Neural cell (in vitro differentiated cells): ENCODE measurements around the gene WDR31.

Experiments
- CTCF ChIP-seq: fragments of 450-650 bp; IDR thresholded peaks from 2 replicates; pipeline ENCODE4 v1.5.1; 2014; ENCODE audit warnings: antibody characterized with exemption, mild to moderate bottlenecking, moderate library complexity; ENCODE audit not compliant: poor library complexity, severe bottlenecking
- EP300 ChIP-seq: fragments of 450-650 bp; conservative IDR thresholded peaks from 2 replicates; pipeline ENCODE4 v1.6.1; 2014; ENCODE audit warnings: antibody characterized with exemption, mild to moderate bottlenecking, moderate library complexity; ENCODE audit not compliant: poor library complexity, severe bottlenecking
- POLR2AphosphoS5 ChIP-seq: IDR thresholded peaks from 2 replicates; pipeline ENCODE4 v1.6.1; 2012
- REST ChIP-seq: IDR thresholded peaks from 2 replicates; pipeline ENCODE4 v1.6.1; 2012; ENCODE audit warnings: borderline replicate concordance
- SMC3 ChIP-seq: fragments of 450-650 bp; conservative IDR thresholded peaks from 2 replicates; pipeline ENCODE4 v1.6.1; 2014; ENCODE audit warnings: antibody characterized with exemption, mild to moderate bottlenecking, moderate library complexity; ENCODE audit not compliant: poor library complexity

GRCh38 chr9:113326230-113326629 lies 13.8 kb downstream of the WDR31 start:
- TF ChIP-seq CTCF, result no peak
- TF ChIP-seq REST, result no peak
- no peak for TF ChIP-seq POLR2AphosphoS5
- no peak for TF ChIP-seq EP300
- no peak for TF ChIP-seq SMC3
